Brain microvascular endothelial cell (primary cell): Measurements from ENCODE around the gene POLR2H.

ENCODE experiments used
- DNase-seq: peaks from one replicate; pipeline ENCODE4 v3.0.0-alpha.2; 2020
- H3K27ac ChIP-seq: fragments of 250-450 bp; sonication (Bioruptor Pico); 2 replicates; pipeline ENCODE4 v1.5.1; 2020; ENCODE audit warnings: mild to moderate bottlenecking, moderate library complexity
- H3K27me3 ChIP-seq: fragments of 250-450 bp; sonication (Bioruptor Pico); replicated peaks from 2 replicates; pipeline ENCODE4 v1.5.1; 2020; ENCODE audit warnings: mild to moderate bottlenecking
- H3K36me3 ChIP-seq: fragments of 250-450 bp; sonication (Bioruptor Pico); replicated peaks from 2 replicates; pipeline ENCODE4 v1.5.1; 2020; ENCODE audit warnings: mild to moderate bottlenecking
- H3K4me3 ChIP-seq: 2 replicates; pipeline ENCODE4 v1.5.1; 2011; ENCODE audit warnings: low read depth, mild to moderate bottlenecking, control low read depth, low read length, moderate library complexity
- CTCF ChIP-seq: IDR thresholded peaks from 2 replicates; pipeline ENCODE4 v1.5.1; 2011; ENCODE audit warnings: low read depth, mild to moderate bottlenecking, moderate library complexity, low read length, control low read depth, inconsistent platforms; ENCODE audit errors: missing control alignments
- in situ Hi-C: cut with HindIII; loops from 2 replicates; pipeline ENCODE4 v1.10.0; 2017; ENCODE audit warnings: low sequenced_read_pairs, low pct_ligation_motif_present

The POLR2H gene

GRCh38 chr3:184352897-184353545 is 8.5 kb upstream of the POLR2H start:
- DNase-seq = no peak
- H3K36me3 ChIP-seq = no peaks in the 10 kb centered on the region
- H3K27me3 ChIP-seq = no peaks in the 10 kb centered on the region
- TF ChIP-seq CTCF = no peak
- H3K27ac ChIP-seq = no peak overlapping the region
- in situ Hi-C loops = loop anchor here (25.0 kb wide), 1 partner anchor 184 kb away; no protein-coding TSS in a partner anchor
- no peak overlapping the region for H3K4me3 ChIP-seq

GRCh38 chr3:184353546-184353941 is 8.0 kb upstream of the POLR2H start:
- H3K27ac ChIP-seq = no peak overlapping the region
- H3K27me3 ChIP-seq = no peaks in the 10 kb centered on the region
- H3K4me3 ChIP-seq = no peak overlapping the region
- no peak for DNase-seq
- no peak for TF ChIP-seq CTCF
- in situ Hi-C loops = loop anchor here (25.0 kb wide), 1 partner anchor 184 kb away; no protein-coding TSS in a partner anchor
- H3K36me3 ChIP-seq = no peaks in the 10 kb centered on the region

GRCh38 chr3:184354121-184354728 is 7.3 kb upstream of the POLR2H start:
- no peak overlapping the region for H3K4me3 ChIP-seq
- H3K36me3 ChIP-seq = no peaks in the 10 kb centered on the region
- DNase-seq = no peak
- no peak overlapping the region for H3K27ac ChIP-seq
- no peaks in the 10 kb centered on the region for H3K27me3 ChIP-seq
- TF ChIP-seq CTCF = peak; percentile 90
- in situ Hi-C loops = loop anchor here (25.0 kb wide), 1 partner anchor 183 kb away; no protein-coding TSS in a partner anchor

GRCh38 chr3:184354754-184355153 is 6.8 kb upstream of the POLR2H start:
- Histone ChIP-seq H3K27ac (no peak overlapping the region), H3K36me3 (no peaks in the 10 kb centered on the region), H3K27me3 (no peaks in the 10 kb centered on the region), H3K4me3 (no peak overlapping the region)
- no peak for DNase-seq
- in situ Hi-C loops = loop anchor here (25.0 kb wide), 1 partner anchor 183 kb away; no protein-coding TSS in a partner anchor
- no peak for TF ChIP-seq CTCF

- Histone ChIP-seq H3K27me3 (no peaks in the 10 kb centered on the region), H3K27ac (no peak overlapping the region), H3K36me3 (no peaks in the 10 kb centered on the region), H3K4me3 (no peak overlapping the region)
- no peak for TF ChIP-seq CTCF
- no peak for DNase-seq
- in situ Hi-C loops = loop anchor here (25.0 kb wide), 1 partner anchor 182 kb away; no protein-coding TSS in a partner anchor
These were observed 6.1 kb upstream of the POLR2H start for GRCh38 chr3:184355261-184356040.
